ENCODE results near the gene CNTN2.

CNTN2 gene, protein sequence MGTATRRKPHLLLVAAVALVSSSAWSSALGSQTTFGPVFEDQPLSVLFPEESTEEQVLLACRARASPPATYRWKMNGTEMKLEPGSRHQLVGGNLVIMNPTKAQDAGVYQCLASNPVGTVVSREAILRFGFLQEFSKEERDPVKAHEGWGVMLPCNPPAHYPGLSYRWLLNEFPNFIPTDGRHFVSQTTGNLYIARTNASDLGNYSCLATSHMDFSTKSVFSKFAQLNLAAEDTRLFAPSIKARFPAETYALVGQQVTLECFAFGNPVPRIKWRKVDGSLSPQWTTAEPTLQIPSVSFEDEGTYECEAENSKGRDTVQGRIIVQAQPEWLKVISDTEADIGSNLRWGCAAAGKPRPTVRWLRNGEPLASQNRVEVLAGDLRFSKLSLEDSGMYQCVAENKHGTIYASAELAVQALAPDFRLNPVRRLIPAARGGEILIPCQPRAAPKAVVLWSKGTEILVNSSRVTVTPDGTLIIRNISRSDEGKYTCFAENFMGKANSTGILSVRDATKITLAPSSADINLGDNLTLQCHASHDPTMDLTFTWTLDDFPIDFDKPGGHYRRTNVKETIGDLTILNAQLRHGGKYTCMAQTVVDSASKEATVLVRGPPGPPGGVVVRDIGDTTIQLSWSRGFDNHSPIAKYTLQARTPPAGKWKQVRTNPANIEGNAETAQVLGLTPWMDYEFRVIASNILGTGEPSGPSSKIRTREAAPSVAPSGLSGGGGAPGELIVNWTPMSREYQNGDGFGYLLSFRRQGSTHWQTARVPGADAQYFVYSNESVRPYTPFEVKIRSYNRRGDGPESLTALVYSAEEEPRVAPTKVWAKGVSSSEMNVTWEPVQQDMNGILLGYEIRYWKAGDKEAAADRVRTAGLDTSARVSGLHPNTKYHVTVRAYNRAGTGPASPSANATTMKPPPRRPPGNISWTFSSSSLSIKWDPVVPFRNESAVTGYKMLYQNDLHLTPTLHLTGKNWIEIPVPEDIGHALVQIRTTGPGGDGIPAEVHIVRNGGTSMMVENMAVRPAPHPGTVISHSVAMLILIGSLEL

DNA sequence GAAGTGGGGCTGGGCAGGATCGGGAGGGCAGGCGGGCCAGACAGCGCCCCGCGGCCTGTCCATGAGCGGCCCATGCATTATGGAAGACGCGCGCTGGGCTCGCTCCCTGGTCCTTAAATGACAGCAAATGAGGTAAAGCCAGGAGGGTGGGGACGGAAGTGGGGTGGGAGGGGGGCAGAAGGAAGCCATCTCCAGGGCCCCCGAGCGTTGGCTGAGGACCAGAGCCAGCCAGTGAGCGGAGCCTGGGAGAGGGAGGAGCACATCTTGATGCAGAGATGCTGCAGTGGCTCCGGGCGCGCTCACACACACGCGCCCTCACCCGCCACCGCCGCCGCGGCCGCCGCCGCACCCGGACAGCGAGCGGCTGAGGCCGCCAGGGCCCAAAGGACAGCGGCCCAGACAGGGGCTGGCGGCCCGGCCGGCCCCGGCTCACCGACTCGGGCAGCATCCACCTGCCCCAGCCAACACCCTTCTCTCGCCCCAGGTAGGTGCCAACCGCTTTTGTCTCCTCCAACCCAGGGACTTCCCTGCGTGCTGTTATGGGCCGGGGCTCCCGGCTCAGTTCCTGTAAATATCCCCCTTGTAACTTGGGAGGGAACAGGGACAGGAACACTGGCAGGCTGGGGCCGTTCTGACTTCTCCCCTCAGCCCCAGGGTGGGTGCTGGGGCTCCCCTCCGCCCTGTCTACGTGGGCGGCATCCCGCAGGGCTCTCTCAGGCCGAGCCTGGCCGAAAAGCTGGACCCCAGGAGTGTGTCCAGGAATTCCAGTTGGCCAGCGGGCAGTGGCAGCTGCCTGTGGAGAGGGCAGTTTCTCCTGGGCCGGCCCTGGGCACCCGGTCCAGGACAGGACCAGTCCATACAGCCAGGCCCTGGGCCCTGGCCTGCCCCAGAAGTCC, at the start of gene CNTN2:
CNTN2 (plus strand) TSS at position 302 of the 896 bp plus-strand sequence. CDS start 9,974 bp downstream, outside the sequence.
- TF ChIP-seq, protein P1, sequence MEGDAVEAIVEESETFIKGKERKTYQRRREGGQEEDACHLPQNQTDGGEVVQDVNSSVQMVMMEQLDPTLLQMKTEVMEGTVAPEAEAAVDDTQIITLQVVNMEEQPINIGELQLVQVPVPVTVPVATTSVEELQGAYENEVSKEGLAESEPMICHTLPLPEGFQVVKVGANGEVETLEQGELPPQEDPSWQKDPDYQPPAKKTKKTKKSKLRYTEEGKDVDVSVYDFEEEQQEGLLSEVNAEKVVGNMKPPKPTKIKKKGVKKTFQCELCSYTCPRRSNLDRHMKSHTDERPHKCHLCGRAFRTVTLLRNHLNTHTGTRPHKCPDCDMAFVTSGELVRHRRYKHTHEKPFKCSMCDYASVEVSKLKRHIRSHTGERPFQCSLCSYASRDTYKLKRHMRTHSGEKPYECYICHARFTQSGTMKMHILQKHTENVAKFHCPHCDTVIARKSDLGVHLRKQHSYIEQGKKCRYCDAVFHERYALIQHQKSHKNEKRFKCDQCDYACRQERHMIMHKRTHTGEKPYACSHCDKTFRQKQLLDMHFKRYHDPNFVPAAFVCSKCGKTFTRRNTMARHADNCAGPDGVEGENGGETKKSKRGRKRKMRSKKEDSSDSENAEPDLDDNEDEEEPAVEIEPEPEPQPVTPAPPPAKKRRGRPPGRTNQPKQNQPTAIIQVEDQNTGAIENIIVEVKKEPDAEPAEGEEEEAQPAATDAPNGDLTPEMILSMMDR (IDR thresholded peaks at IDR 0.05): no peak

DNA sequence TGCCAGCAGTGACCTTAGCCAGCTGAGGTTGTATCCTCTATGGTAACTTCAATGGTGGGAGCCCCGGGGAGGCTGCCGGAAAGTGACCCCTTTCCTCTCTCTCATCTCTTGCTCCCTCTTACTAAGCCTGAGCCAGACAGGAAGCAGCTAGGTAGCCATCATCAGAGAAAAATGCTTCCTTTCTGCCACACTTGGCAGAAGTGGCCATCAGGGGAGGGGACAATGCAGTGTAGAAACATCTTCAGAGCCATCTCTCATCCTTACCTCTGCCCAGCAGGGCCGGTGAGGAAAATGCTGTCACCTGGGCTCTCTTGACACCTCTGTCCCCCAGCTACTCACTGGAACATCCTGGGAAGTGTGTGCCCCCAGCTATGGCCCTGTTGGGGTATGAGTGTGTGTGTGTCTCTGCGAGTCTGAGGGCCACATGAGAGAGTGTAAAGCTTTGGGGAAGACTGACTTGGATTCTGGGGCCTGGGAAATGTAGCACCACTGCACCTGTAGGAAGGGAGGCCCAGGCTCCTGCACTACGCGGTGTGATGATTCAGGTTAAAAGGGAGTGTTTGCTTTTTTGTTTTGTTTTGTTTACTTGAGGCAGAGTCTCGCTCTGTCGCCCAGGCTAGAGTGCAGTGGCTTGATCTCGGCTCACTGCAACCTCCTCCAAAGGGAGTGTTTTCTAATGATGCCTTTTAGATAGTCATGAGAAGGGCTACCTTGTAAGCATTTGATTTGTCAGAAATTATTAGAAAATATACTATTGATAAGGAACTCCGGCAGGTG, 48.7 kb upstream of the CNTN2 start:
- TF ChIP-seq, protein P1 (IDR thresholded peaks at IDR 0.05): no peak

DNA sequence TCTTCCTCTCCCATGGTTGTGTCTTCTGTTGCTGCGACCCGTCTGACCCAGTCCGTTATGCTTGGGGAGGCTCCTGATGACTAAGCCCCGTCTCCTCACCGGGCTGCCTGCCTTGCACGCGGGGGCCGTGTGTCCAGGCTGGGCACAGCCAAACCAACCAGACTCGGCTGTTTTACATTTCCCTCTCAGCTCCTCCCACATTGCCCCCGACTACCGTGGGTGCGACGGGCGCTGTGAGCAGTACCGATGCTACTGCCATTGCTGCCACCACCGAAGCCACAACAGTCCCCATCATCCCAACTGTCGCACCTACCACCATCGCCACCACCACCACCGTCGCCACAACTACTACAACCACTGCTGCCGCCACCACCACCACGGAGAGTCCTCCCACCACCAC, 46.0 kb upstream of the CNTN2 start:
- TF ChIP-seq, protein P1 (IDR thresholded peaks at IDR 0.05): no peak

DNA sequence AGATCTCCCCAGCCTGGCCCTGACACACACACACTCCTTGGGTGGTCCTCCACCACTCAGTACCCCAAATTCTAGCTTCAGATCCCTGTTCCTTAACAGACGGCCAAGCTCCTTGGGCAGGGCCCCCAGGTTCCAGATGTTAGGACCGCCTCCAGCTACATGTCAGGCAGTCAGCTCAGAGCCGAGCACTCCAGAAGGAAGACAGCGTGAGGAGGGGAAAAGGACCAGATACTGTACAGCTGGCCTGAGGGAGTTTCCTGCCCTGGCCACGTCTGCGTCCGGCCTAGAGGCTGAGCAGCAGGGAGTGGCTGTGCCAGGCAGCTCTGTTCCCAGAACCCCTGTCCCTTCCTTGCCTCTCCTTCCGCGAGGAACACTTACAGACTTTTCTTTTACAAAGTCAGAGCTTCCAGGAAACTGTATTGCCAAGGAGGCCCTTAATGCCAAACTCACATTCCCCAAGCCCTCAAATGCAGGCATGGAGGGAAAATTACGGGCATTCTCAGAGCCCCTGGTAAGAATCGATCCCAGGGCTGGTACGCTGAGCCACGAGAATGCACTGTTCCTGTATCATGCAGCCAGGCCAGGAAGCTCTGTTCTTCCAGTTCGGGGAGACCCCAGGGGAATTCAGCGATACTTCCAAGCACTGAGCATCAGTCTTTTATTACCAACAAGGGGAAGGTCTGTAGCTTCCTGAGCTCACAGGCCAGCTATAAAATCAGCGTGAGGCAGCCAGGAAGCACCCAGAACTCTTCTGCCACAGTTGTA, 45.2 kb upstream of the CNTN2 start:
- TF ChIP-seq, protein P1 (IDR thresholded peaks at IDR 0.05): no peak

DNA sequence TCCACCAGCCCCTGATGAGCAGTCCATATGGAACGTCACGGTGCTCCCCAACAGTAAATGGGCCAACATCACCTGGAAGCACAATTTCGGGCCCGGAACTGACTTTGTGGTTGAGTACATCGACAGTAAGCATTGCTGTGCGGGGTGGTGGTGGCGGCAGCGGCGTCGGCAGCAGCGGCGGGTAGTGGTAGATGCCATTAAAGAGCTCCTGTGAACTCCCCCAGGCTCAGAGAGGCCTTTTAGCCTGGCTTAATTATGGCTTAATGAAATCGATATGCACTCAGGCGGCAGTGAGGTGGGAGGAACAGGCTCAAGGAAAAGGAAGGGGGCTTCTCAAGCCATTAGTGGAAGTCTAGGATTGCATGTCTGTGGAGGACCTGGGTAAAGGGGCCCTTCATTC, 41.9 kb upstream of the CNTN2 start:
- TF ChIP-seq, protein P1 (IDR thresholded peaks at IDR 0.05): no peak

DNA sequence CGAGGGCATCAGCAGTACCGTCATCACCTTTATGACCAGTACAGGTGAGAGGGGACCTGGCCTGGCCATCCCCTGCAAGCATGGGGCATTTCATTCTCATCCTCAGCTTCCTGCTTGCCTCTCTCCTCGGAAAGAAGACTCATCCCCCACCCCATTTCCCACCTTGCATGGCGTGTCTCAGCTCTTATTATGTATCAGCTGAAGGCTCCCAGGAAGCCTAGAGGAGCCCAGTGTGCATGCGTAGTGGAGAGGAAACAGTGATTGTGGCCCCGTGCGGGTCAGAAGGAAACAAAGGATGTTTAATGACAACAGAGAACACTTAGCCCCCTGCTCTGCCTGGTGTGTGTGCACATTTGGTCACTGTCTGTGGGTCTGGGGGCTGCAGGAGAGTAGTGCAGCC, 40.3 kb upstream of the CNTN2 start:
- TF ChIP-seq, protein P1 (IDR thresholded peaks at IDR 0.05): no peak
